ENCODE results near the gene COQ8A. TPM values are rescaled to one million over a fixed set of nuclear protein-coding genes. Genes with fewer than 3 reads are reported as not detected.

The COQ8A gene
- total RNA-seq, 1 experiment from 2014 or later = 35.3 TPM

GRCh38 chr1:227035316-227035715 lies 95.2 kb downstream of the COQ8A start:
- CTCF ChIA-PET = no interaction called here
- RAD21 ChIA-PET (ENCODE audit: low non-redundant PET in 1 of 2, low total read pairs in 2 of 2, uncharacterized antibody in 2 of 2, unreplicated experiment in 2 of 2) = no interaction called here
- no peaks in the 10 kb centered on the region for H3K4me1 ChIP-seq (ENCODE audit: control insufficient read depth in 1 of 2, insufficient read depth in 2 of 2, low read length in 2 of 2)
- no peak for DNase-seq (ENCODE audit: low read depth, low spot score)
- no peaks in the 10 kb centered on the region for H3K9me2 ChIP-seq (ENCODE audit: insufficient read depth)
- intact Hi-C loops (cut with micrococcal nuclease) = no loop called here
- peaks cover 2 to 12% of the 10 kb centered on the region in 2 experiments; a peak in 2 of 4 replicates for H3K36me3 ChIP-seq (ENCODE audit: control insufficient read depth in 1 of 2, insufficient read depth in 2 of 2, low read length in 2 of 2)
- no peaks in the 10 kb centered on the region for H3K9me3 ChIP-seq (ENCODE audit: control insufficient read depth in 1 of 2, insufficient read depth in 1 of 2, low read depth in 1 of 2, low read length in 2 of 2)
- H4K20me1 ChIP-seq (ENCODE audit: insufficient read depth) = no peaks in the 10 kb centered on the region
- H3K27ac ChIP-seq (ENCODE audit: low read depth, low read length) = no peak overlapping the region
- TF ChIP-seq RAD21 (IDR thresholded peaks at IDR 0.05; ENCODE audit: low read depth) (no peak), CEBPB (IDR thresholded peaks at IDR 0.05; ENCODE audit: low read depth) (no peak), POLR2AphosphoS5 (IDR thresholded peaks at IDR 0.05; ENCODE audit: low read depth, low read length) (no peak), JUND (IDR thresholded peaks at IDR 0.05) (no peak), ZNF274 (IDR thresholded peaks at IDR 0.05; ENCODE audit: low read depth, low read length) (no peak), TCF7L2 (IDR thresholded peaks at IDR 0.05; ENCODE audit: borderline replicate concordance, extremely low read depth, insufficient read depth, insufficient read length) (no peak), CBX3 (IDR thresholded peaks at IDR 0.05; ENCODE audit: low read depth) (no peak), POLR2A (IDR thresholded peaks at IDR 0.05; ENCODE audit: borderline replicate concordance, extremely low read depth, insufficient read depth, insufficient read length) (no peak), ZFX (IDR thresholded peaks at IDR 0.05) (no peak), YY1 (IDR thresholded peaks at IDR 0.05; ENCODE audit: extremely low read depth, insufficient replicate concordance, low read depth, low read length) (no peak), SP1 (IDR thresholded peaks at IDR 0.05; ENCODE audit: low read depth) (no peak), EZH2phosphoT487 (IDR thresholded peaks at IDR 0.05; ENCODE audit: borderline replicate concordance) (no peak)
- TF ChIP-seq, protein P1, sequence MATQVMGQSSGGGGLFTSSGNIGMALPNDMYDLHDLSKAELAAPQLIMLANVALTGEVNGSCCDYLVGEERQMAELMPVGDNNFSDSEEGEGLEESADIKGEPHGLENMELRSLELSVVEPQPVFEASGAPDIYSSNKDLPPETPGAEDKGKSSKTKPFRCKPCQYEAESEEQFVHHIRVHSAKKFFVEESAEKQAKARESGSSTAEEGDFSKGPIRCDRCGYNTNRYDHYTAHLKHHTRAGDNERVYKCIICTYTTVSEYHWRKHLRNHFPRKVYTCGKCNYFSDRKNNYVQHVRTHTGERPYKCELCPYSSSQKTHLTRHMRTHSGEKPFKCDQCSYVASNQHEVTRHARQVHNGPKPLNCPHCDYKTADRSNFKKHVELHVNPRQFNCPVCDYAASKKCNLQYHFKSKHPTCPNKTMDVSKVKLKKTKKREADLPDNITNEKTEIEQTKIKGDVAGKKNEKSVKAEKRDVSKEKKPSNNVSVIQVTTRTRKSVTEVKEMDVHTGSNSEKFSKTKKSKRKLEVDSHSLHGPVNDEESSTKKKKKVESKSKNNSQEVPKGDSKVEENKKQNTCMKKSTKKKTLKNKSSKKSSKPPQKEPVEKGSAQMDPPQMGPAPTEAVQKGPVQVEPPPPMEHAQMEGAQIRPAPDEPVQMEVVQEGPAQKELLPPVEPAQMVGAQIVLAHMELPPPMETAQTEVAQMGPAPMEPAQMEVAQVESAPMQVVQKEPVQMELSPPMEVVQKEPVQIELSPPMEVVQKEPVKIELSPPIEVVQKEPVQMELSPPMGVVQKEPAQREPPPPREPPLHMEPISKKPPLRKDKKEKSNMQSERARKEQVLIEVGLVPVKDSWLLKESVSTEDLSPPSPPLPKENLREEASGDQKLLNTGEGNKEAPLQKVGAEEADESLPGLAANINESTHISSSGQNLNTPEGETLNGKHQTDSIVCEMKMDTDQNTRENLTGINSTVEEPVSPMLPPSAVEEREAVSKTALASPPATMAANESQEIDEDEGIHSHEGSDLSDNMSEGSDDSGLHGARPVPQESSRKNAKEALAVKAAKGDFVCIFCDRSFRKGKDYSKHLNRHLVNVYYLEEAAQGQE (IDR thresholded peaks at IDR 0.05; ENCODE audit: low read depth) = no peak
- TF ChIP-seq, protein P2, sequence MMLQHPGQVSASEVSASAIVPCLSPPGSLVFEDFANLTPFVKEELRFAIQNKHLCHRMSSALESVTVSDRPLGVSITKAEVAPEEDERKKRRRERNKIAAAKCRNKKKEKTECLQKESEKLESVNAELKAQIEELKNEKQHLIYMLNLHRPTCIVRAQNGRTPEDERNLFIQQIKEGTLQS (IDR thresholded peaks at IDR 0.05) = no peak
- TF ChIP-seq, protein P3, sequence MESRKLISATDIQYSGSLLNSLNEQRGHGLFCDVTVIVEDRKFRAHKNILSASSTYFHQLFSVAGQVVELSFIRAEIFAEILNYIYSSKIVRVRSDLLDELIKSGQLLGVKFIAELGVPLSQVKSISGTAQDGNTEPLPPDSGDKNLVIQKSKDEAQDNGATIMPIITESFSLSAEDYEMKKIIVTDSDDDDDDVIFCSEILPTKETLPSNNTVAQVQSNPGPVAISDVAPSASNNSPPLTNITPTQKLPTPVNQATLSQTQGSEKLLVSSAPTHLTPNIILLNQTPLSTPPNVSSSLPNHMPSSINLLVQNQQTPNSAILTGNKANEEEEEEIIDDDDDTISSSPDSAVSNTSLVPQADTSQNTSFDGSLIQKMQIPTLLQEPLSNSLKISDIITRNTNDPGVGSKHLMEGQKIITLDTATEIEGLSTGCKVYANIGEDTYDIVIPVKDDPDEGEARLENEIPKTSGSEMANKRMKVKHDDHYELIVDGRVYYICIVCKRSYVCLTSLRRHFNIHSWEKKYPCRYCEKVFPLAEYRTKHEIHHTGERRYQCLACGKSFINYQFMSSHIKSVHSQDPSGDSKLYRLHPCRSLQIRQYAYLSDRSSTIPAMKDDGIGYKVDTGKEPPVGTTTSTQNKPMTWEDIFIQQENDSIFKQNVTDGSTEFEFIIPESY (IDR thresholded peaks at IDR 0.05; ENCODE audit: extremely low read depth, insufficient replicate concordance, low read length) = no peak
- ATAC-seq = no peak
- POLR2A ChIA-PET = no interaction called here
- no peak overlapping the region for H3K9ac ChIP-seq (ENCODE audit: low read length)
- H3K4me3 ChIP-seq (replicated peaks in 1 of 2; ENCODE audit: low read depth in 1 of 2, low read length in 2 of 2) = no peak overlapping the region
- no peaks in the 10 kb centered on the region for H3K79me2 ChIP-seq (ENCODE audit: insufficient read depth, low read length)
- H3K4me2 ChIP-seq (ENCODE audit: low read length) = no peak overlapping the region
- H2AFZ ChIP-seq (ENCODE audit: low read depth, low read length, poor library complexity, severe bottlenecking) = no peak overlapping the region
- H3K27me3 ChIP-seq (ENCODE audit: insufficient read depth, low read length) = no peaks in the 10 kb centered on the region
- no TSS peak for BruUV-seq (replicated peaks)
